Right hindlimb (tissue), 1 donor: Measurements from ENCODE around the gene RAC3.

ENCODE experiments used
- DNase-seq: peaks from one replicate; pipeline ENCODE4 v3.0.0-alpha.2; 2018

Gene RAC3

DNA sequence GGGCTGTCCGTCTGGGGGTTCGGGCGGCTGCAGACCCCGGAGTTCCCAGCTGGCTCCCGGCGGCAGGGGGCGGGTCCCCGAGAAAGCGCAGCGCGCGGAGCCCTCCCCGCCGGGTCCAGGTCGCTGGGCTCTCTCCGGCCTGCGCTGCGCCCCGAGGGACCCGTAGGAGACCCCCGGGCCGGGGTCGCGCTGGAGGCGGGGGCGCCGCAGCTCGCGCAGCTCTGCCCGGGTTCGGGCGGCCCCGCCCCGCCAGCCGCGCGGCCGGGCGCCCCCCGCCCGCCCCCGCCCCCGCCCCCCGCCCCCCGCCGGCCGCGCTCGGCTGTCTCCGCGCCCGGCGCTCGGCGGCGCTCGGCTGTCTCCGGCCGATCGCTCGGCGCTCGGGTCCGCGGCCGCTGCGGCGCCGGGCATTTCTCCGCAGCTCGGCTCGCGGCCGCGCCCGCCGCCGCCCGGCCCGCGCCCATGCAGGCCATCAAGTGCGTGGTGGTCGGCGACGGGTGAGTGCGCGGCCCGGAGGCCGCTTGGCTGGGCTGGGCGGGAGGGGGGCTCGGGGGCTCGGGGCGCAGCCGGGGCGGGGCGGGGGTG is at the start of gene RAC3:
Gene RAC3, plus strand, starts transcription at position 376 of the 582 bp plus-strand sequence. Its CDS starts 84 bp downstream, at position 460.
- no peak for DNase-seq

DNA sequence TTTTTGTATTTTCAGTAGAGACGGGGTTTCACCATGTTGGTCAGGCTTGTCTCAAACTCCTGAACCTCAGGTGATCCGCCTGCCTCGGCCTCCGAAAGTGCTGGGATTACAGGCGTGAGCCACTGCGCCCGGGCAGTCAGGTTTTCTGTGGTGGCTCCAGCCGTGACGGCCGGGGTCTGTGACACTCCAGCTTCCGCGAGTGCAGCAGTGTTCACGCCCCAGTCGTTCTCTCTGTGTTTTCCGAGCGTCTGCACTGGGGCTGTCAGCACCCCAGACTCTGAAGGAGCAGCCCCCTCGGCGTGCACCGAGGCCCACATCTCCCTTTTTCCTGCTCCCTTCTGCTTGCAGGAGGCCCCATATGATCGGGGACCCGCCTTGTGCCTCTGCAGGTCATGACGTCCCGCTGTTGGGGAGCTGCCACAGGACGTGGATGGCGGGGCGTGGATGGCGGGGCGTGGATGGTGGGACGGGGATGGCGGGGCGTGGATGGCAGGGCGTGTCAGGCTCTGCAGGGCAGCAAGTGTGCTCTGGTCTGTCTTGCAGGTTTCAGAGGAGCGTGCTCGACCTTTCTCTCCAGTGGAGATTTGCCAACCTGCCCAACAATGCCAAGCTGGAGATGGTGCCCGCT is 48.4 kb upstream of the RAC3 start:
- no peak for DNase-seq

DNA sequence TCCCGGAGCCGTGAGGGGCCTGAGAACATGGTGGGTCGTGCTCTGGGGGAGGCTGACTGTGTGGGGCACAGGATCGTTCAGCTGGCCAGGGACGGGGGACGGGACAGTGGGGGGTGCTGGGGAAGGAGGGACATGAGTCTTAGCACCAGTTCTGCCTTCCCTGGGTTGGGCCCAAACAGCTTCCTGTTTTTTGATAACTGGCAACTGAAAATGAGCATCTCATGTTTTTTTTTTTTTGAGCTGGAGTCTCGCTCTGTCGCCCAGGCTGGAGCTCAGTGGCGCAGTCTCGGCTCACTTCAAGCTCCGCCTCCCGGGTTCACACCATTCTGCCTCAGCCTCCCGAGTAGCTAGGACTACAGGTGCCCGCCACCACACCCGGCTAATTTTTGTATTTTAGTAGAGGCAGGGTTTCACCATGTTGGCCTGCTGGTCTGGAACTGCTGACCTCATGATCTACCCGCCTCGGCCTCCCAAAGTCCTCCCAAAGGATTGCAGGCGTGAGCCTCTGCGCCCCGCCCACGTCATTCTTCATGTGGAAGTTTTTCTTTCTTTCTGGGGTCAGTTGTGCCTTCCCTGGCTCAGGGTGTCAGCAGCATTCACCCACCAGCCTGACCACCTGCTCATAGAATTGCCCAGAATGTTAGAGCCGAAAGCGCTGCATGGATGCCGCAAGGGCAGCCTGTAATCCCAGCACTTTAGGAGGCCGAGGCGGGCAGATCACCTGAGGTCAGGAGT is 47.7 kb upstream of the RAC3 start:
- DNase-seq: no peak

GRCh38 chr17:81984773-81985410 is 46.6 kb upstream of the RAC3 start:
- no peak for DNase-seq

DNA sequence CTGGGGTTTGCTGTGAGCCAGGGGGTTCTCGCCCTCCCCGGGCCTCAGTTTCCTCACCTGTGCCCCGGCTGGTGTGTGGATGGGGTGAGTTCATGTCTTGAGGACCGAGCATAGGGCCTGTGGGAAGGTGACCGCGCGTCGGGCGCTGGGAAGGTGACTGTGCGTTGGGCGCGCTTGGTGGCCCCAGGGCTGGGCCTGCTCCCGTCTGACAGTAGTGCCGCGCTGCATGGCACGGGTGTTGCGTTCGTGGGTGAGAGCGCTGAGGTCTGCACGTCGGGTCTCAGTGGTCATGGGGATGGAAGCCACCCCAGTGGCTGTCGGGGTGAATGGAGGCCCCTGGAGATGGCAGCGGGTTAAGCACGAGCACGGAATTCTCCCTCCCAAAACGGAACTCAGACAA is 44.9 kb upstream of the RAC3 start:
- no peak for DNase-seq

DNA sequence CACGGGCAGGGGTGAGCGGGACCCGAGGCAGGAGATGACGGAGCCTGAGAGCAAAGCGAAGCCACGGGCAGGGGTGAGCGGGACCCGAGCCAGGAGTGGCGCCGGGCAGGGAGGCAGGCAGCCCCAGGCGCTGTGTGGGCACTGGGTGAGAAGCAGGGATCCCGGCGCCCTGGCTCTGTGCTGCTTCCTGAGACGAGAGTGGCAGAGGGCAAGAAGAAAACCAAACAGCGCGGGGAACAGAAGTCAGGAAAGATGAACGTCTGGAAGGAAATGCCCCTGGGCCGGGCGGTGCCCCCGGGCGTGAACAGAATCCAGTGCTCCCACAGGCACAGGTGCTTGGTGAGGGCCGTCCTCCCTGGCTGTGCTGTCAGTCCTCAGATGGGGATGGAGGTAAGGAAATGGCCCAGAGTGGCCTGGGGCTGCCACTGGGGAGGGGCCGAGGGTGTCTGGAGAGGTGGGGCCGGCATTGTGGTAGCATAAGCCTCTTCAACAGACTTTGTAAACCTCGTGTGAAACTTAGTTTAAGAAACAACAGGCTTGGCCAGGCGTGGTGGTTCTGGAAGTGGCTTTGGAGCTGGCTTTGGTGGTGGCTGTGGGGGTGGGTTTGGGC is 44.2 kb upstream of the RAC3 start:
- no peak for DNase-seq

- no peak for DNase-seq
These were observed 40.4 kb upstream of the RAC3 start for GRCh38 chr17:81990836-81991683.

GRCh38 chr17:81991684-81992305 is 39.7 kb upstream of the RAC3 start:
- peak; percentile 90 for DNase-seq

DNA sequence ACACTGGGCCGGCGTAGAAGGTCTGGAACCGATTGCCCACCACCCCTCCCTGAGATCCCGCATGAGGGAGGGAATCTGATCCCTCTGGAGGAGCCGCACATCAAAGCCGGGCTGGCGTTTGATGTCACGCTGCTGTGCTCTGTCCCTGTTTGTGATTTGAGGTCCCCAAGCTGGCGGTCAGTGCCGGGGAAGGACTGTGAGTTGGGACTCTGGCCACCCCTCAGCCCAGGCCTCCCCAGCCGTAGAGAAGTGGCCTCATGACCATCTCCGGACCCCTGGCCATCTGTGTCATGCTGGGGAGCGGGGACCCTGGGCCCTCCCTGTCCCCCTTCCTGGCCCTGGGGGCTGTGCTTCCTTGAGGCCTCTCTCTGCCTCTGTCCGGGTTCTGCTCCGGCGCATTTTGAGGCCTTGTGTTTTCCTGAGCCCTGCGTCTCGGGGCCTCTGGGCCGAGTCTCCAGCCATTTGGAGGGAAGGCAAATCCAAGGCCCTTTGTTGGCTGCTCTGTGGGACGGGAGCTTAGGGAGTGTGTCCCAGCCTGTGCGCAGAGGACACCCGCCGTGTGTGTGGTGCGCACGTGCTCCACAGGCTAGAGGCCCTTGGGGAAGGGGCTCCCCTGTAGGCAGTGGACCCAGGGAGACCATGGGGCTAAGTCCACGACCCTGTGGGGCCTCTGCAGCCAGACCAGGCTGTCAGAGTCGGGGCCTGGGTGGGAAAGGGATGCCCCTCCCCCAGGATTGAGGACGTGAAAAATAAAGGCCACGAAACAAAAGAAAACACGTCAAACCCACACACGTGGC is 39.0 kb upstream of the RAC3 start:
- peak; percentile 33 for DNase-seq

GRCh38 chr17:81993729-81994592 is 37.5 kb upstream of the RAC3 start:
- no peak for DNase-seq

DNA sequence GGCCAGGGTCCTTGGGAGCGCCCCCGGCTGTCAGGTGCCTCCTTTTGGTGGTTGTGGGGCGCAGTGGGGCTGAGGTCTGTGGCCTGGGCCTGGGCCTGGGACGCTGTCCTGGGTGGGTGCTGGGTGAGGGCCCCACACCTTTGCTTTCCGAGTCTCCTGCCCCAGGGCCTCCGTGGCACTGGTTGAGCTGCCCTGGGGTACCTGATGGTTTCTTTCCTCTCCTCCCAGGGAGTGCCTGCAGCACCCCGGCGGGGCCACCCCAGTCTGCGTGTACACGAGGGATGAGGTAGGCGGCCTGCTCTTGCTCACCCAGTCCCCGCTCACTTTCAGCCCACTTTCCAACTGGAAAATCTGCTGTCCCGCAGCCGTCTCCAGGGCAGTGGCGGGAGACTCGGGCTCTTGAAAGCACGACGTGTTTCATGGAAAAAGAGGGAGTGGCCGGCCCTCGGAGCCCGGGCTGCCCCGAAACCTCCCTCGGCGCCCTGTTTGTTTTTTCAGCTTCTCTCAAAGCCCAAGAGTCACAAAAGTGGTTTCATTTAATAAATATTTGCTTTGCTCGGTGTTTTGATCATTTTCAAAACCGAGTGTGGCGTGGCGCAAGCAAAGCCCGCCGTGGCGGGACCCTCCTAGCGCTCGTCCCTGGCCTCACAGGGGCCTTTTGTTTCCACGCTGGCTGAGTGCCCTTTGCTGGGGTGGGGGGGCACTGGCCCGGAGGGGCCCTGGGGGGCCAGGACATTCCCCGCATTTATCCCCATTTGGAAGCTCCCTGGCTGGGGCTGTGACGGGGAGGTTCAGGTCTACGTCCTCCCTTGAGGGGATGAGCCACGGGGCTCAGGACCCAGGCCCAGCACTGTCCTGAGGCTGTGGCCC is 36.6 kb upstream of the RAC3 start:
- peak; percentile 27 for DNase-seq

- no peak for DNase-seq
These were observed 35.8 kb upstream of the RAC3 start for GRCh38 chr17:81995463-81996231.

- no peak for DNase-seq
These were observed 35.2 kb upstream of the RAC3 start for GRCh38 chr17:81996232-81996756.

DNA sequence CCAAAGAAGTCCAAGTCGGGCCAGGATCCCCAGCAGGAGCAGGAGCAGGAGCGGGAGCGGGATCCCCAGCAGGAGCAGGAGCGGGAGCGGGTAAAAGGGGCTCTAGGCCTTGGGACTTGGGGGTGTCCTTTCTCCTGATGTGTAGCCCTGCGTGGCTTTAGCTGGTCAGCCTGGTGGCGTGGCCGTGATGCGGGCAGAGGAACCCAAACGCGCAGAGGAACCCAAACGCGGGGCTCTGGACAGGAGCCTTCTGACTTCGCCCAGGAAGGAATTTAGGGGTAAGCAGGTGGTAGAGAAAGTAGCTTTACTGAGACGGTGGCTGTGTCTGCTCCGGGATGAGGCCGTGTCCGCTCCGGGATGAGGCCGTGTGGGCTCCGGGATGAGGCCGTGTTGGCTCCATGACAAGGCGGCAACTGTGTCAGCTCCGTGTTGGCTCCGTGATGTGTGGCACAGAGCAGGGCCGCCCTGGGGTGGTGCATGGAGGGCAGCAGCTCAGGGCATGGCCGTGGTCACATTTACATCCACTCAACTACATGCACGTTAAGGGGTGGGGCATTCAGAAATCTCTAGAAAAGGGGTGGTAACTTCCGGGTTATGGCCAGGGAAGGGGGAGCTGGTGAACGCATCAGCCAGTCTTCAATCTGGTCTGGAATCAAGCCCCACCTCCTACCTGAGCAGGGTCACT is 34.6 kb upstream of the RAC3 start:
- DNase-seq: no peak

DNA sequence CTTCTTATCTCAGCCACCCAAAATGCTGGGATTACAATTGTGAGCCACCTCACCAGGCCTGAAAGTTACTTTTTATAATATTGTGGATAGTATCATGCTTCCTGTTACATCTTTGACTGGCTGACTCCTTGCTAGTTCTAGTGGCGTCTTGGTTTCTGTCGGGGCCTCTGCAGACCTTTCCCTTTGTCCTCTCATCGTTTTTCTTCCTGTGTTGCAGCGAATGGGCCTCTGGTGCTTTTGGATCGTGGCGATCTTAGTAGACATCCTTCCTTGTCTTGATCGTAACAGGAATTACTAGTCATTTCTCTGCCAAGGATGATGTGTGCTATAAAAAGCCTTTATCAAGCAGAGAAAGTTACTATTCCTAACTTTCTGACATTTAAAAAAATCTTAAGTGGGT is 33.3 kb upstream of the RAC3 start:
- DNase-seq: no peak

GRCh38 chr17:81998691-81999438 is 32.6 kb upstream of the RAC3 start:
- DNase-seq: no peak

GRCh38 chr17:81999587-81999975 is 31.9 kb upstream of the RAC3 start:
- no peak for DNase-seq
